NCI-H1694 (cell line): ENCODE results near the gene GGTLC2.
"Not testable (repeated sequence)": the region's sequence is repeated elsewhere in the genome, so short reads cannot be mapped to it uniquely, and the experiment has no call there.

ENCODE experiments used
- DNase-seq: peaks from one replicate; lab custom pipeline; 2025; lab: John Stamatoyannopoulos, UW

Gene GGTLC2

DNA sequence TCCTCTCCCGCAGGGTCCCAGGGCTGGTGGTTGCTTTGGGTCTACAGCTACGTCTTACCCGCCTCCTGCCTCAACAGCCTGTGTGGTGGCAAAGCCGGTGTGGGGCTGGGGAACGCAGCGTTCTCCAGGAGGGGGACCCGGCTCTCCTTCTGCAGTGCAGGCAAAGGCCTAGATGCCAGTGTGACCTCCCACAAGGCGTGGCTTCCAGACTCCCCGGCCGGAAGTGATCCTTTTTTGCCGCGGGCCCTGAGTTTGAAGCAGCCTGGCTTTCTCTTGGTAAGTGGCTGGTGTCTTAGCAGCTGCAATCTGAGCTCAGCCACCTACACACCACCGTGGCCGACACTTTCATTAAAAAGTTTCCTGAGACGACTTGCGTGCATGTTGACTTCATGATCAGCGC lies 6.1 kb upstream of the GGTLC2 start:
- DNase-seq: not testable (repeated sequence)

DNA sequence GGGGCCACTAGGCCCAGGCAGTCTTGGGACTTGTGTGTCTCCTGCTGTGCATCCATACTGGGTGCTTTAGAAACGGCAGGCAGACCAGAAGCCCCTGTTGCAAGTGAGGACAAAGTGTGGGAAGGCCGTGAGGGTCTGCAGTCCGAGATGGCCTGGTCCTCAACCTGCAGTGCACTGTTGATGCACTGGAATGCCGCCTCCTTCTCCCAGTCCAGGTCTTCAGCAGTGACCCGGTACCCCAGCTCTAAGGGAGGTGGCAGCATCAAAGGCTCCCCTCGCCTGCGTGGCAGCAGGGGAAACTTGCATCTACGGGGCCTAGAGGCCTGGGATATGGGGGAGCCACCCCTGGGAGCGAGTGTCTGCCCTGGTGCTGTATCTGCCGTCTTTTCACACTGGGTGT lies 2.2 kb upstream of the GGTLC2 start:
- not testable (repeated sequence) for DNase-seq

DNA sequence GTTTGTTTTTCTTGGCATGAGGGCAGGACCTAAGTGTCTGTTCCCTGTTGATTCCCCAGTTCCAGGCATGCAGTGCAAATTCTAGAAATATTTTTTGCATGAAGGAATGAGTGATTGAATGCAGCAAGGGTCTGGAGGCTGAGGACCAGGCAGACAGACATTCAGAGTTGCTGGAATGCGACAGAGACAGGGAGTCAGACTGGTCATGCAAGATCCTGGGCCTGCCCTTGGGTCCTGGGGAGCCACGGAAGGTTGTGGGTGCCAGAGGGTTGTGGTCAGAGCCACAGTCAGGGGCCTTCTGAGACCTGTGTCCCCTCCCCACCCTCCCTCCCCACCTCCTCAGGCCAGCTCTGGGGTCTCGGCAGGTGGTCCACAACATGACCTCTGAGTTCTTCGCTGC lies 1.6 kb downstream of the GGTLC2 start:
- not testable (repeated sequence) for DNase-seq

DNA sequence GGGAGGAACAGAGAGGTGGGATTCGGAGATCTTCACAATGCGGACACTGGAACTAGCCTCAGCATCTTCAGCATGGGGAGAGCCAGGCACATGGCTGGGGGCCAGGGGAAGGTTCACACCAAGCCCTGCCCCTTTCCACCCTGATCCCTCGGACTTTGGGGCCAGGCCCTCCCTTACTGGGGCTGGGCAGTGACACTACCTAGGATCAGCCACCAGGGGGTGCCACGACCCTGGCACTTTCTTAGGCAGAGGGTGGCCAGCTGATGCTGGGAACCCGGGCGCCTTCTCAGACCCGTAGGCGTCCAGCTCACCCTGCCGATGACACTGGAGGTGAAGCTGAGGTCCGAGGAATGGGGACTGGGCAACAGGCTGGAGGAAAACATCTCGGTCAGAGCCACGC lies 3.5 kb downstream of the GGTLC2 start:
- DNase-seq: not testable (repeated sequence)

DNA sequence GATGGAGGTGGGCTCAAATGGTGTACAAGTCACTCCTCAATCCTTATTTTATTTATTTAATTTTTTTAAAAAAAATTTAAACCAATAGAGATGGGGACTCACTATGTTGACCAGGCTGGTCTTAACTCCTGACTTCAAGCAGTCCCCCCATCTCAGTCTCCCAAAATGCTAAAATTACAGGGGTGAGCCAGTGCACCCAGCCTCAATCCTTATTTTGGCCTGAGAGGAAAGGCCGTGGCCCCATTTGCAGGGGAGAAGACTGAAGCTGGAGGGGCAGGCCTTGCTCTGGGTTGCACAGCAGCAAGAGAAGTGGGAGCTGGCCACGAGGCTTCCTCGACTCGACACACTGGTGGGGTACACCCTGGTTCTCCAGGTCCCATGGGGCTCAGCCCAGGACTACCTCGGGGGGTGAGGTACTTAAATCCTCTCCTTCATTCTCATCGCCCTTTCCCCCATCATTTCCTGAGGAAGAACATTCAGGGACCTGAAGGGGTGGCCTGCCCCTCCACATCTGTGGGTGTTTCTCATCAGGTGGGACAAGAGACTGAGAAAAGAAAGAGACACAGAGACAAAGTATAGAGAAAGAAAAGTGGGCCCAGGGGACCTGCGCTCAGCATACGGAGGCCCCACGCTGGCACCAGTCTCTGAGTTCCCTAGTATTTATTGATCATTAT lies 4.6 kb downstream of the GGTLC2 start:
- not testable (repeated sequence) for DNase-seq

DNA sequence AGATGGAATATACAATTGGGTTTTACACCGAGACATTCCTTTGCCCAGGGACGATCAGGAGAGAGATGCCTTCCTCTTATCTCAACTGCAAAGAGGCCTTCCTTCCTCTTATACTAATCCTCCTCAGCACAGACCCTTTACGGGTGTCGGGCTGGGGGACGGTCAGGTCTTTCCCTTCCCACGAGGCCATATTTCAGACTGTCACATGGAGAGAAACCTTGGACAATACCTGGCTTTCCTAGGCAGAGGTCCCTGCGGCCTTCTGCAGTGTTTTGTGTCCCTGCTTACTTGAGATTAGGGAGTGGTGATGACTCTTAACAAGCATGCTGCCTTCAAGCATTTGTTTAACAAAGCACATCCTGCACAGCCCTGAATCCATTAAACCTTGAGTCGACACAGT lies 5.3 kb downstream of the GGTLC2 start:
- DNase-seq: not testable (repeated sequence)

DNA sequence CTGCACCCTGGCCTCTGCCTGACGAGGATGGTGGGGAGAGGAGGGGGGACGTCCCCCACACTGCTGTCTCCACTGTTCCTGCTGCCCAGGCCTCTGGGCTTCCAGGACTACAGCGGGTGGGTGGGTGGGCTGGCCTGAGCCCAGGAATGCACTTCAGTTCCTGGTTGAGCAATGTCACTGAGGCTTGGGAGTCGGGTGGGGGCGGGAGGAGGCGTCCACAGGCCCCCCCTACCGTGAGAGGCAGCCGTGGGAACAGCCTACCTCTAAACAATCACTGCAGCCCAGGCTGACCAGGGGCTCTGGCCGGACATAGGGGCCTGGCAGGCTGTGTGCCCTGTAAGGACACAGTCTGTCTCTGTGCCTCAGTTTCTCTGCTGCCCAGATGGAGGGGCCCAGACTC lies 6.0 kb downstream of the GGTLC2 start:
- DNase-seq: not testable (repeated sequence)

DNA sequence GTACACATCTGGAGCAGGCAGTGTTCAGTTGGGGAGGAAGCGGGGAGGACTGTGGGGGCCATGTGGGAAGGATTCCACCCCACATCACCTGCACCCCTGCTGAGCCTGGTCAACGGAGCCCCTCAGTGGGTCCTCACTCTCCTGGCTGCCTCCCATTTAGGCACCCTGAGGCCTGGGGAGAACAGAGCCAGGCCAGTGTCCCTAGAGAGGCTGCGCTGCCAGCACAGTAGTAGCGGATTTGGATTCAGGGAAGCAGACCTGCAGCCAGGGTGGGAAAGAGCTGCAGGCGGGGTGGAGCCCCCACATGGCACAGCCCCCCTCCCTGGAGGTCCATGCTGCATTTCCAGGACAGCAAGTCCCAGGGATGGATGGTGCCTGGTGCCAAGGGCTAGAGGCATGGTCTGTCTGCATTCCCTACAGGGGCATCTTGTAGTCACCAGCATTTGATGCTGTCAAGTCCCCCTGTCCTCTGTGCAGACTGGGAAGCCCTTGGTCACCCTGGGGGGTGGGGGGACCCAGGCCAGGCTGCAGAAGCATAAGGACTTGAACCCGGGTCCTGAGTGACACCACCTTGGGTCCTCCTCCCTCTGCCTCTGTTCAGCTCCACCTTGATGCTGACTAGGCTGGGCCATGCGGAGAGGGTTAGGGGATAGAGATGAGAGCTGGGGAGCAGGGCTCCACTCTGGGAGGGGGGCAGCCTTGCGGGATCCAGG lies 6.5 kb downstream of the GGTLC2 start:
- DNase-seq: not testable (repeated sequence)

DNA sequence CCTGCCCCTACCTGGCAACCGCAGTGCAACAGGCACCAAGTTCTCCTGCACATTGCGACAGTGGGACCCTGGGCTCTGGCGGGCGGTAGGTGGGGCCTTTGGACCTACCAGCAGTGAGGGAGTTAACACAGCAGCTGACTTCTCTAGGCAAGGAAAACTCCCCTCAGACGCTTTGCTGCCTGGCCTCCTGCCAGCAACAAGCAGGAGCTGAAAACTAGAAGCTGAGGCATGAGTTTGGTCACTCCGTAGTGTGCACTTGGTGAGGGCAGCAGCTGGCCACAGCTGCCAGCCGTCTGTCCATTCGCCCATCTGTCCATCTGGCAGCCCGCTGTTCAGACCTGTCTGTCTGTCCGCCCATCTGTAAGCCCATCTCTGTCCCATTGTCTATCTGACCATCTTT lies 7.2 kb downstream of the GGTLC2 start:
- not testable (repeated sequence) for DNase-seq

DNA sequence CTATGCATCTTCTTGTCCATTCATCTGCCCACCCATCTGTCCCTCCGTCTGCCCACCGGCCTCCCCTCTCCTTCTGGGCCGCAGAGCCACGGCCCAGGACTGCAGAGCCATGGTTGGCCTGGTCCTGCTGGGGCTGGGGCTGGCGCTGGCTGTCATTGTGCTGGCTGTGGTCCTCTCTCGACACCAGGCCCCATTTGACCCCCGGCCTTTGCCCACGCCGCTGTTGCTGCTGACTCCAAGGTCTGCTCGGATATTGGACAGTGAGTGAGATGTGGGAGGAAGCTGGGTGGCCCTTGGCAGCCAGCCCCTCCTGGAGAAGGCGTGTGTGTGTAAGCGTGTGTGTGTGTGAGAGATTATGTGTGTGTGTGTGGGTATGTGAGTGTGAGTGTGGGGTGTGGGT lies 7.7 kb downstream of the GGTLC2 start:
- DNase-seq: not testable (repeated sequence)

DNA sequence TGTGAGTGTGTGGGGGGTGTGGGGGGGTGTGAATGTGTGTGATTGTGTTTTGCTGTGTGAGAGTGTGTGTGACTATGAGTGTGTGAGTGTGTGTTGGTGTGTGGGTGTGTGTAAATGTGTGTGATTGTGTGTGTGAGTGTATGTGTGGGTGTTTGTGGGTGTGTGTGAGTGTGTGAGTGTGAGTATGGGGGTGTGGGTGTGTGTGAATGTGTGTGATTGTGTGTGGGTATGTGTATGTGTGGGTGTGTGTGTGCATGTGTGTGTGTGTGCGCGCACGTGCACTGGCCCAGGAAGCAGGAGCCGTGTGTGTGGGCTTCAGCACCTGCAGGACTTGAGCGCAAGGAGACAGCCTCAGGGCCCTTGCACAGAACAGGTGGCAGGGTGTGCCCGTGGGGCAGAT lies 8.2 kb downstream of the GGTLC2 start:
- not testable (repeated sequence) for DNase-seq

DNA sequence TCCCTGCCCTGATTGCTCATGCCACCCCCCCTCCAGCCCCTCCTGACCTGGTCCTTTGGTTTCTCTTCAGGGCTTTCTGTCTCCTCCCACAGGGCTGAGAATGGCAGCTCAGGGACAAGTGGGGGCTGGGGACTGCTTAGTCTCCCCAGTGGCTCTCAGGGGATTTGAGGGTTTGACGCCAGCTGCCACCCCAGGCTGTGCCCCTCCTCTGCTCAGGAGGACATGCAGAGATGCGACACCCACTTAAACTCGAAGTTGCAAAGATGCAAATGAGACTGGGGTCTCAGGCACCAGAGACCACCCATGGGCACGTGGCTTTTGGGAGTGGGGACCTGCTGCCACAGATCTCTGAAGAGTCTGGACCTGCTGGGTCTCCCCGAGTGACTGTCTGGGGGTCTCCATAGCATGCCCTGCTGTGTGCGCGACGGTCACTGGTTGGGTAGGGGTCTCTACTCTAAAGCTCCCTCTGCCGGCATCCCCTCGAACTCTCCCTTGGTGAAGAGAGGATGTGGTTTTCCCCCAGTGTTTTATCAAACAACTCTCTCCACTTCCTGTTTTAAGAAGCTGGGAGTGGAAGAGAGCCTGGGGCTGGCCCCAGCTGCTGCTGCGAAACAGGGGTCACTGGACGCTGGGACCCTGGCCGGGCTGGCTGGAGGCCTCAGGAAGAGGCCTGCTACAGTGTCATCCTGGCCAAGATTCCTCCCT lies 9.4 kb downstream of the GGTLC2 start:
- DNase-seq: not testable (repeated sequence)

DNA sequence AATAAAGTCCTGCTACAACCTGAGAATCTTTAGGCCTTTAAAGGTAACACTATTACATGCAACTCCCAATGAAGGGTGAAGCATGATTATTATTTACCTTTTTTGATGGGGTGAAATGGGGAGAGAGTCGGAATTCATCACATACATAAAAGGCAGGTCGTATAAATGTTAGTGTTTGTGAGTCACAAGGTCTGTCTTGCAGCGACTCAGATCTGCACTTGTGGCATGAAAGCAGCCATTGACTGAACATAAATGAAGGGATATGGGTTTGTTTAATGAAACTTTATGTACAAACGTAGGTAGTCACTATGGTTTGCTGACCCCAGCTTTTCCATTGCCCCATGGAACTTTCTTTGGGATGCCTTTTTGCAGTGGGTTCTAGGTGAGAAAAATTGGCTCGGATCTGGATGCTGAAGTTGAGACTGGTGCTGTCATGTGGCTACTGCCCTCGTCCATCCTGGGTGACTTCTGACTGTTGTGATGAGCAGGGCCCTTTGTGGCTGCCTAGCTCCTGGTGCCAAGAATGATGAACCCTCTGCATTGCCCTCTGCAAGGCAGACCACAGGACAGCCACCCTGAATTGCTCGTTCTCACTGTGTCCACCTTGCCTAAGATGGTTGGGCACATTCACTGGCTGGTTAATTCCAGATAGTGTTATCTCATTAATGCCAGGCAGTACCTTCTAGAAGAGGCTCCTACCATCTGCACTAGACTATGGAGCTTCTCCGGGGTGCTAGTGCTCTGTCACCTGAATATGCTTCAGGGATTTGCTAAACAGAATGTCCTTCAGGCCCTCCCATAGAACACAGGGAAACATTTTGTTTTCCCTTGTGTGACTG lies 11.3 kb downstream of the GGTLC2 start:
- DNase-seq: no peak

DNA sequence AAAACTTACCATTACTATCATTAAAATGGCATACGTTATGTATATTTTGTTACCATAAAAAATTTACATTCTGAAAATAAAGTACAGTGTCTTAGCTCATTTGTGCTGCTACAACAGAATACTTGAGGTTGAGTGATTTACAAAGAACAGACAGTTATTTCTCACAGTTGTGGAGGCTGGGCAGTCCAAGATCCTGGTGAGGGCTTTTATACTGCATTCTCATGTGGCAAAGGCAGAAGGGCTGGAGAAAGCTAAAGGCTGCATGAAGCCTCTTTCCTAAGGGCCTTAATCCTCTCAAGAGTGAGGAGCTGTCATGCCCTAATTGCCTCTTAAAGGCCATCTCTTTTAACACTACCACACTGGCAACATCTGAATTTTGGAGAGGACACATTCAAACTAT lies 13.3 kb downstream of the GGTLC2 start:
- no peak for DNase-seq

DNA sequence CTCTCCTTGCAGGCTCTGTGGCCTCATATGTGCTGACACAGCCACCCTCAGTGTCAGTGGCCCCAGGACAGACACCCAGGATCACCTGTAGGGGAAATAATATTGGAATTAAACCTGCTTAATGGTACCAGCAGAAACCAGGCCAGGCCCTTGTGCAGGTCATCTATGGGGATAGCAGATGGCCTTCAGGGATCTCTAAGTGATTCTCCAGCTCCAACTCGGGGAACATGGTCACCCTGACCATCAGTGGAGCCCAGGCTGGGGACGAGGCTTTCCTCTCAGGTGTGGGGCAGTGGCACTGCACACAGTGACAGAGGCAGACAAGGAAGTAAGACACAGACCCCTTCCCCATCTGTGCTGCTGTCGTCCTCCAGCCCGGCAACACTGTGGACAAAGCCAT lies 16.9 kb downstream of the GGTLC2 start:
- DNase-seq: no peak

DNA sequence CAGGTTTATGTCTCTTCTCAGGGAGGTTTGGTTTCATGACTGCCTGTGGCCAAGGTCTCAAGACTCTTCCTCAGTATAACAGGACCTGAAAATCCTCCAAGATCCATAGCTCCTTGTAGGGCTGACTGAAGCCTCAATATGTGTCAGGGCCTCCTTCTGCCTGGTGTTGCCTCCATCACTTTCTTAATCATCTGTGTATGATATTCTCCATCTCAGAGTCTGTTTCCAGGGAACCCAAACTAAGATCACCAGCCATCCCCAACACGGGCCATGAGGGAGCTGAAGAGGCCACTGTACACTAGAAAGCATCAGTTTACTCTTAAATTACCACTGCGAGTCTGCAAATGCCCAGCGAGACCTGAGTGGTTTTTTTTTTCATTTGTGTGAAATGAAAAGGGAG lies 17.7 kb downstream of the GGTLC2 start:
- no peak for DNase-seq

DNA sequence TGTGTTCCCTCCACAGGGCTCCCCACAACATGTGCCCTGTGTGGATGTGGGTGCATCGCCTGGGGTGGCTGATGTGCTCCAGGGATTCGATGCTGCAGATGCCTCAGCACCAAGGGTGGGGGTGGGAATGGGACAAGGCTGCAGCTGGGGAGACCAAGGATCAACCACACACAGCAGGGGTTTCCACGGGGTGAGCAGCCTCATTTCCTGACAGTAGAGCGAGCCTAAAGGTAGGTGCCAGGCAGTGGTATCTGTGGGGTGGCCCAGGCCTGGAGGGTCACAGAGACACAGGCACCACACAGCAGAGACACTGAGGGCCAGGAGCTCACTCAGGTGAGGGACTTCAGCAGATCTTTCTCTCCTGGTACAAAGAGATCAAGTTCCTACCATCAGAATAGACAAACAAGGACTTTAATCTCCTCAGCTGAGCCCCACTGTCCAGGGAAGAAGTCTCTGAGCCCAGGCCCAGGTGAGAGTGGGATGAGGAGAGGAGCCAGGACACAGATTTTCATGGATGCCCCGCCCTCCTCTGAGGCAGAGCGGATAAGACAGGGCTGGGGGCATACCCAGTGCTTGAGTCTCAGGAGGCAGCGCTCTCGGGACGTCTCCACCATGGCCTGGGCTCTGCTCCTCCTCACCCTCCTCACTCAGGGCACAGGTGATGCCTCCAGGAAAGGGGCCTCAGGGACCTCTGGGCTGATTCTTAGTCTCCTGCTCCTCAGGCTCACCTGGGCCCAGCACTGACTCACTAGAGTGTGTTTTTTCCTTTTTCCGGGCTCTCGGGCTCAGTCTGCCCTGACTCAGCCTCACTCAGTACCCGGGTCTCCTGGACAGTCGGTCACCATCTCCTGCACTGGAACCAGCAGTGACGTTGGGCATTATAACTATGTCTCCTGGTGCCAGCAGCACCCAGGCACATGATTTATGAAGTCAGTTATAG lies 19.7 kb downstream of the GGTLC2 start:
- DNase-seq: no peak

DNA sequence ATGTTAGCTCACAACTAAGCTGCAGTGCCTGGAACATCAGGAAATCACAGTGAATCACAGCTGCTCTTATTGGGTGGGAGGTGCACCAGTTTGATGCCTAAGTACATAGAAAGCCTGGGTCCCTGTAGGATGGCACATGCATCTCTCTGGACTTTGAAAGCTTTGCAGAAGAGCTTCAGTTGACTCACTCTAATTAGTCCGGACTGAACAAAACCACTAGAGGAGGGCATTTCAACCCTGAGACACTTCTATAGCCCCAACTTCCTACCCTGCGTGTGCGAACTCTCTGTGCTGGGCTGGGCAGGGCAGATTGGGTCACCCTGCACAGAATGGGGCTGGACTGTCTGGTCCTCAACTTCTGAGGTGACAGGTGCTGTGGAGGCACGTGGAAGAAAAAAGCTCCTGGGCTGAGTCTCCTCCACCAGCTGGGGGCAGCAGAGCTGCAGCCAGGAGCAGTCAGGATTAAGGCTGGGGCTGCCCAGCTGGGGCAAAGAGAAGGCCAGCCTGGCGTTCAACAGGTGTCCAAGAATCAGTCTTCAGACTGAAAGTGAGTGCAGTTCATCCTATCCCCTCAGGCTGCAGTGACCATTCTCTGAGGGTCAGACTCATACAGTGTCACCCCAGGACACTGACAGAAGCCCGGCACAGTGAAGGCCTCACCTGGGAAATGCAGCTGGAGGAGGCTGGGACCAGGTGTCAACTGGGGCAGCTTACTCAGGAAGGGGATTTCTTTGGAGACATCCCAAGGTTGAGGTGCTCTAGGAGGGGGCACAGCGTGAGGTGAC lies 22.1 kb downstream of the GGTLC2 start:
- no peak for DNase-seq

DNA sequence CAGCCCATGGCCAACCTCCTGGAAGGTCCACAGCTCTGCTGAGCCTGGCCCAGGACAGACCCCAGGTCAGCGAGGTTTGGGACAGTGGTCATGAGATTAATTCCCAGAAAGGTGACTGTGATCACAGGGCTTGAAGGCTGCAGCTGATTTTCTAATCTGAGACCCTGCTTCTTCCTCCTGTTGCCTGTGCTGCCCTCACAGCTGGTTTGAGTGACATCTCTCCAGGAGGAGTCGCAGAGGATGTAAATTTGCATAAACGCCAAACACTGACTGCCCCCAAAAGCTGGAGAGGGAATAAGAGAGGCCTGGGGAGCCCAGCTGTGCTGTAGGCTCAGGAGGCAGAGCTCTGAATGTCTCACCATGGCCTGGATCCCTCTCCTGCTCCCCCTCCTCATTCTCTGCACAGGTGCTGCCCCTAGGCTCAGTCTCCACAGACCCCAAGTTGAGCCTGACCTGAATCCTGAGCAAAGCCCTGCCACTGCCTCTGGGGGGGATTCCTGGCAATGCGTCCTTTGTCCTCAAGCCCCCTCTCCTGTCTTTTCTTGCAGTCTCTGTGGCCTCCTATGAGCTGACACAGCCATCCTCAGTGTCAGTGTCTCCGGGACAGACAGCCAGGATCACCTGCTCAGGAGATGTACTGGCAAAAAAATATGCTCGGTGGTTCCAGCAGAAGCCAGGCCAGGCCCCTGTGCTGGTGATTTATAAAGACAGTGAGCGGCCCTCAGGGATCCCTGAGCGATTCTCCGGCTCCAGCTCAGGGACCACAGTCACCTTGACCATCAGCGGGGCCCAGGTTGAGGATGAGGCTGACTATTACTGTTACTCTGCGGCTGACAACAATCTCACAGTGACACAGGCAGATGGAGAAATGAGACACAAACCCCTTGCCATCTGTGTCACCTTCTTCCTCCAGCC lies 23.8 kb downstream of the GGTLC2 start:
- no peak for DNase-seq
